Measurements from ENCODE around the gene MOB2.

DNA sequence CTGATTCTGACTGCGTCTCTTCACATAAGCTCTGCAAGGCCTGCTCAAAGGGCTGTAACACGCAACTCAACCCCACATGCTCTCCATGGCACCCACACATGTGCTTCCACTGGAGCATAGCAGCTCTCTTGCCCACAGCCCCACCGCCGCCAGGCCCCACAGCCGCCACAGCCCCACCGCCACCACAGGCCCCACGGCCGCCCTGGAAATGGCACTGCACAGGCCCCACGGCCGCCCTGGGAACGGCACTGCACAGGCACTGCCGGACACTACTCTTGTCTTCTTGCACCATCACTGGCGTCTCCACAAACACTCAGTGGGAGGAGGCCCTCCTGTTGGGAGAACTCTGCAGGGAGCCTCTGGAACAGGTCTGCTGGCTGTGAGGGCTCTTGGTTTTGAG is 8.6 kb downstream of the MOB2 start:
- TF ChIP-seq POLR2A (IDR thresholded peaks at IDR 0.05; ENCODE audit: low read depth, low read length) (no peak), TAF1 (IDR thresholded peaks at IDR 0.05; ENCODE audit: low read depth, low read length) (no peak)
